ENCODE data around the gene PPP2R3A.

The PPP2R3A gene

DNA sequence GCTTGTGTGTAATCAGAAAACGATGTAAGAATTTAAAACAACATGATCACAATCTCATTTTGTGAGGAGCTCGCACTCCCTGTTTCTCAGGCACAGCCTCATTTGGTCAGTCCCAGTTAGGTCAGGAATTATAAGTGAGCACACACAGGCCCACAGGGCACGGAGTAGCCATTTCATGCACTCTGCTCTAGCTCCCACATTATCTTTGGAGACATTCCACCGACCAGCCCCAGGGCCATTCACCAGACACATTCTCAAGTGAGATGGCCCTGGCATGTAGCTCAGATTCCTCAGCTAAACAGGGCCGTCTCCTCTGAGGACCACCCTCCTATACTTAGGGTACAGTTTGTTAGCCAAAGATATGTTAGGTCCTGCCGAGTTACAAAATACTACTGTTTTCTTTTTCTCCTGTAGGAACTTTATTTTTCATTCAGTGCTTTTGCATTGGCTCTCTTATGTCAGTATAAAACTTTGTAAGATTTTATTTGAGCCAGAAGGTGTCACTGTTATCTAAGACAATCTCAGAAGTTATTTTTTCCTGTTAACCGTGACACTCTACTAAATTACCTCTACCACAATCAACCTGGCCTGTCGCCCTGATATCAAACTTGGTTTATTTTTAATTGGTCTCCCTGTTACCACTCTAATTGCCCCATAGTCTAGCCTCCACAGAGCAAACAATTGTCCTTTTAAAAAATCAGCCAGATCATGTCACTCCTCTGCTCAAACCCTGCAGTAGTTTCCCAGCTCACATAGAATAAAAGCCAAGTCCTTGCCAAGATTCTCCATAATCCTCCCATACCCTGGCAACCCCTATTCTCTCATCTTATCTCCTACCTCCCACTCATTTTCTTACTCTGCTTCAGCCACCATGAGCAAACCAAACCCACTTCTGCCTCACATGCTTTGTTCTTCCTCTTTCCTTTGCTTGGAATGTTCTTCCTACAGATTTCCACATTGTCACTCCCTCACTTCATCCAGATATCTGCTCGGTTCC is 105.7 kb downstream of the PPP2R3A start:
- H3K9ac ChIP-seq (ENCODE audit: low read length): no peak overlapping the region
- H2AFZ ChIP-seq (ENCODE audit: low read depth, low read length): peak overlapping the region; percentile 2; the same call in 1 of the 2 replicates
- no peak overlapping the region for H3K4me3 ChIP-seq (ENCODE audit: low read length)
- no peaks in the 10 kb centered on the region for H4K20me1 ChIP-seq (ENCODE audit: insufficient read depth, low read length)
- H3K27me3 ChIP-seq (ENCODE audit: low read depth, low read length): peaks cover 10% of the 10 kb centered on the region; the same call in 1 of the 2 replicates
- H3K9me3 ChIP-seq (ENCODE audit: insufficient read depth, low read length): no peaks in the 10 kb centered on the region
- peak overlapping the region; percentile 18; the same call in 1 of the 2 replicates for H3K4me2 ChIP-seq (ENCODE audit: low read length)
- H3K27ac ChIP-seq (ENCODE audit: low read length): no peak overlapping the region
- H3K36me3 ChIP-seq (replicated peaks; ENCODE audit: low read depth, low read length): no peaks in the 10 kb centered on the region
- no peaks in the 10 kb centered on the region for H3K79me2 ChIP-seq (ENCODE audit: low read length)
- no peak for TF ChIP-seq EZH2phosphoT487 (IDR thresholded peaks at IDR 0.05; ENCODE audit: low read depth)
- peak; percentile 54 for TF ChIP-seq CTCF (IDR thresholded peaks at IDR 0.05; ENCODE audit: low read depth, low read length)
- H3K4me1 ChIP-seq (ENCODE audit: low read length): peaks cover 10% of the 10 kb centered on the region; the same call in 1 of the 2 replicates

- Histone ChIP-seq H3K4me3 (ENCODE audit: low read length) (no peak overlapping the region), H3K27me3 (ENCODE audit: low read depth, low read length) (0 out of 2 replicates have a peak, but pooled peaks cover 10% of the 10 kb centered on the region), H3K27ac (ENCODE audit: low read length) (no peak overlapping the region), H3K36me3 (replicated peaks; ENCODE audit: low read depth, low read length) (no peaks in the 10 kb centered on the region), H3K4me2 (ENCODE audit: low read length) (no peak overlapping the region), H4K20me1 (ENCODE audit: insufficient read depth, low read length) (no peaks in the 10 kb centered on the region), H3K9me3 (ENCODE audit: insufficient read depth, low read length) (no peaks in the 10 kb centered on the region), H3K4me1 (ENCODE audit: low read length) (peaks cover 10% of the 10 kb centered on the region; the same call in 1 of the 2 replicates), H3K79me2 (ENCODE audit: low read length) (no peaks in the 10 kb centered on the region), H2AFZ (ENCODE audit: low read depth, low read length) (no peak overlapping the region), H3K9ac (ENCODE audit: low read length) (no peak overlapping the region)
- no peak for TF ChIP-seq EZH2phosphoT487 (IDR thresholded peaks at IDR 0.05; ENCODE audit: low read depth)
- TF ChIP-seq CTCF (IDR thresholded peaks at IDR 0.05; ENCODE audit: low read depth, low read length): no peak
Measured at GRCh38 chr3:136074546-136075170, 109.1 kb downstream of the PPP2R3A start.

DNA sequence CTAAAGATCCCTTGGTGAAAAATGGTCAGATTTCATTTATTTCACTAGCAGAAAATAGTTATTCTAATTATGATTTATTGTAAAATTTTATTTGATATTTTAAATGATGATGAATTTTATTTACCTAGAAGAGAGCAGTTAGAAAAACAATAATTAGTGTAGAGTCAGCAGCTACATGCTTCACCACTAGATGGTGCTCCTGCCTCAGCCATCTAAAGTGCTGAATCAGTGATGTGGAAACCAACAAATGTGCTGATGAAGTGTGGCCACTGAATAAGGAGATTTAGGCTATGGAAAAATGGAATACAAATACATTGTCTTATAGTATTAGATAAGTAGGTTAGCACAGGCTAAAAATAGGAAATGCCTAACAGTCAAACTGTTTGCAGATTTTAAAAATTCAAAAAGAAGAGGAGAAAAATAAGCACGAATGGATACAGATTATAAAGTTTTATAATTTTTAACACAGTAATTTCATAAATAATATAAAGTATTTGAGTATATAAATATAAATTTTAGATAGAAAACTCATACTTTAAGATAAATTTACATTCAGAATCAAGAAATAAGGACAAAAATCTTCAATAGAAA is 109.8 kb downstream of the PPP2R3A start:
- Histone ChIP-seq H4K20me1 (ENCODE audit: insufficient read depth, low read length) (no peaks in the 10 kb centered on the region), H3K4me1 (ENCODE audit: low read length) (peaks cover 10% of the 10 kb centered on the region; the same call in 1 of the 2 replicates), H3K27me3 (ENCODE audit: low read depth, low read length) (0 out of 2 replicates have a peak, but pooled peaks cover 10% of the 10 kb centered on the region), H3K27ac (ENCODE audit: low read length) (no peak overlapping the region), H3K79me2 (ENCODE audit: low read length) (no peaks in the 10 kb centered on the region), H3K9ac (ENCODE audit: low read length) (no peak overlapping the region), H3K9me3 (ENCODE audit: insufficient read depth, low read length) (no peaks in the 10 kb centered on the region), H2AFZ (ENCODE audit: low read depth, low read length) (no peak overlapping the region), H3K4me3 (ENCODE audit: low read length) (no peak overlapping the region), H3K4me2 (ENCODE audit: low read length) (no peak overlapping the region), H3K36me3 (replicated peaks; ENCODE audit: low read depth, low read length) (no peaks in the 10 kb centered on the region)
- TF ChIP-seq CTCF (IDR thresholded peaks at IDR 0.05; ENCODE audit: low read depth, low read length): peak; percentile 84
- no peak for TF ChIP-seq EZH2phosphoT487 (IDR thresholded peaks at IDR 0.05; ENCODE audit: low read depth)
